ENCODE data around the gene TNRC6C. TPM values are rescaled to one million over a fixed set of nuclear protein-coding genes. Genes with fewer than 3 reads are reported as not detected.

TNRC6C gene
- total and polyA plus RNA-seq, 2 experiments from 2014 or later: 4.2 to 5.6 TPM

- Histone ChIP-seq H3K9me2 (replicated peaks; ENCODE audit: insufficient read depth) (no peaks in the 10 kb centered on the region), H3K27me3 (peaks cover 22% of the 10 kb centered on the region), H2AFZ (no peak overlapping the region), H4K20me1 (ENCODE audit: insufficient read depth, poor library complexity, severe bottlenecking) (no peaks in the 10 kb centered on the region), H3K4me3 (no peak overlapping the region), H3K4me1 (ENCODE audit: insufficient read depth) (peaks cover 6% of the 10 kb centered on the region), H3K36me3 (replicated peaks; ENCODE audit: insufficient read depth, low read depth) (no peaks in the 10 kb centered on the region), H3K4me2 (no peak overlapping the region), H3K79me2 (no peaks in the 10 kb centered on the region), H3K27ac (no peak overlapping the region), H3K9me3 (ENCODE audit: low read depth) (no peaks in the 10 kb centered on the region)
- WGBS (ENCODE audit: low lambda C conversion rate, missing lambda C conversion rate): 93% methylated on average over 2 of the region's 2 CpGs
- TF ChIP-seq CTCF (IDR thresholded peaks at IDR 0.05; ENCODE audit: poor library complexity) (no peak), EZH2phosphoT487 (IDR thresholded peaks at IDR 0.05; ENCODE audit: low read depth, severe bottlenecking, unreplicated experiment) (no peak), EZH2 (IDR thresholded peaks at IDR 0.05; ENCODE audit: borderline replicate concordance) (no peak)
- DNase-seq (ENCODE audit: low spot score): no peak
These were observed 31.5 kb upstream of the TNRC6C start for GRCh38 chr17:77926981-77927380.

- H3K27ac ChIP-seq: no peak overlapping the region
- no peak overlapping the region for H3K4me3 ChIP-seq
- WGBS (ENCODE audit: low lambda C conversion rate, missing lambda C conversion rate): 83% methylated on average over 15 of the region's 16 CpGs
- H3K4me2 ChIP-seq: no peak overlapping the region
- DNase-seq (ENCODE audit: low spot score): no peak
- no peaks in the 10 kb centered on the region for H3K9me2 ChIP-seq (replicated peaks; ENCODE audit: insufficient read depth)
- H4K20me1 ChIP-seq (ENCODE audit: insufficient read depth, poor library complexity, severe bottlenecking): no peaks in the 10 kb centered on the region
- H3K4me1 ChIP-seq (ENCODE audit: insufficient read depth): peaks cover 6% of the 10 kb centered on the region
- no peaks in the 10 kb centered on the region for H3K79me2 ChIP-seq
- peaks cover 22% of the 10 kb centered on the region for H3K27me3 ChIP-seq
- H3K9me3 ChIP-seq (ENCODE audit: low read depth): no peaks in the 10 kb centered on the region
- TF ChIP-seq EZH2 (IDR thresholded peaks at IDR 0.05; ENCODE audit: borderline replicate concordance) (no peak), CTCF (IDR thresholded peaks at IDR 0.05; ENCODE audit: poor library complexity) (no peak), EZH2phosphoT487 (IDR thresholded peaks at IDR 0.05; ENCODE audit: low read depth, severe bottlenecking, unreplicated experiment) (no peak)
- no peak overlapping the region for H2AFZ ChIP-seq
- no peaks in the 10 kb centered on the region for H3K36me3 ChIP-seq (replicated peaks; ENCODE audit: insufficient read depth, low read depth)
These were observed 30.6 kb upstream of the TNRC6C start for GRCh38 chr17:77927777-77928518.

GRCh38 chr17:77928519-77929179, 29.9 kb upstream of the TNRC6C start:
- WGBS (ENCODE audit: low lambda C conversion rate, missing lambda C conversion rate): 79% methylated on average over 3 of the region's 3 CpGs
- no peak for TF ChIP-seq EZH2phosphoT487 (IDR thresholded peaks at IDR 0.05; ENCODE audit: low read depth, severe bottlenecking, unreplicated experiment)
- no peak for TF ChIP-seq EZH2 (IDR thresholded peaks at IDR 0.05; ENCODE audit: borderline replicate concordance)
- no peak for TF ChIP-seq CTCF (IDR thresholded peaks at IDR 0.05; ENCODE audit: poor library complexity)
- no peak for DNase-seq (ENCODE audit: low spot score)

More at GRCh38 chr17:77928519-77929179, 29.9 kb upstream of the TNRC6C start:
- Histone ChIP-seq H3K9me2 (replicated peaks; ENCODE audit: insufficient read depth) (no peaks in the 10 kb centered on the region), H2AFZ (no peak overlapping the region), H3K36me3 (replicated peaks; ENCODE audit: insufficient read depth, low read depth) (no peaks in the 10 kb centered on the region), H4K20me1 (ENCODE audit: insufficient read depth, poor library complexity, severe bottlenecking) (no peaks in the 10 kb centered on the region), H3K27me3 (peaks cover 28% of the 10 kb centered on the region), H3K79me2 (no peaks in the 10 kb centered on the region), H3K9me3 (ENCODE audit: low read depth) (no peaks in the 10 kb centered on the region), H3K4me3 (no peak overlapping the region), H3K27ac (no peak overlapping the region), H3K4me1 (ENCODE audit: insufficient read depth) (peaks cover under 1% of the 10 kb centered on the region), H3K4me2 (no peak overlapping the region)

Measured in hepatocyte (in vitro differentiated cells).